GM18511 (cell line): ENCODE results near the gene CTTNBP2NL.
A peak's percentile ranks its signal among the peaks of the same experiment; 100 is the strongest.

Experiments
- ATAC-seq: cut with Tn5 transposase; IDR thresholded peaks from one replicate; pipeline ENCODE4 v1.9.1; 2021; ENCODE audit warnings: mild to moderate bottlenecking, moderate library complexity; ENCODE audit not compliant: unreplicated experiment

The CTTNBP2NL gene

DNA sequence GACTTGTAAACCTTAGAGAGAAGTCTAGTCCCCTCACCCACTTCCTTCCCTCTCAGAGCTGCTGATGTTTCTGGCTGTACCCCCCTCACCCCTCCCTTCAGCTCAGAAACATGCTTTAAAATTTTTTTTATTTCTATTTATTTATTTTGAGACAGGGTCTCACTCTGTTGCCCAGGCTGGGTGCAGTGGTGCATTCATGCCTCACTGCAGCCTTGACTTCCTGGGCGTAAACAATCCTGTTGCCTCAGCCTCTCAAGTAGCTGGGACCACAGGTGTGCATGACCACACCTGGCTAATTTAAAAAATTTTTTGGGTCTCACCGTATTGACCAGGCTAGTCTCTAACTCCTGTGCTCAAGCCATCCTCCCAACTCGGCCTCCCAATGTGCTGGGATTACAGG, 109.9 kb downstream of the CTTNBP2NL start:
- no peak for ATAC-seq

- no peak for ATAC-seq
These were observed 110.3 kb downstream of the CTTNBP2NL start for GRCh38 chr1:112506306-112506705.

- no peak for ATAC-seq
These were observed 110.7 kb downstream of the CTTNBP2NL start for GRCh38 chr1:112506731-112507130.

DNA sequence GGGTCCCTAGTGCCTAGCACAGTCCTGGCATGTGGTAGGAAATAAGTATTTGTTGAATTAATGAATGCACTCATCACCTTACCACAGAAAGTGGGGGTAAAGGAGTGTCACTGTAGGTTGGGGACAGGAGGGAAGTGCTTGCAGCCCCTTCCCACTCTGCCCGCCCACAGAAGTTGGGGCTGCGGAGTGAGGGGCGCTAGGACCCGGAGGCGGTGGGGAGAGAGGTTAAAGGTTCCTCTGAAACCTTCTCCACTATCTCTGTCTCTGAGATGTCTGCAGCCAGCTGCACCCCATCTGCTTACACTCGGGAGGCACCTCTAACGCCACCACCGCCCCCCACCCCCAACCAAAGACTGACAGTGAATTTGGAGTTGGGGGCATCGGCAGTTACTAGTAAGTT, 111.3 kb downstream of the CTTNBP2NL start:
- no peak for ATAC-seq

GRCh38 chr1:112507921-112508277, 111.9 kb downstream of the CTTNBP2NL start:
- ATAC-seq = peak; percentile 22

DNA sequence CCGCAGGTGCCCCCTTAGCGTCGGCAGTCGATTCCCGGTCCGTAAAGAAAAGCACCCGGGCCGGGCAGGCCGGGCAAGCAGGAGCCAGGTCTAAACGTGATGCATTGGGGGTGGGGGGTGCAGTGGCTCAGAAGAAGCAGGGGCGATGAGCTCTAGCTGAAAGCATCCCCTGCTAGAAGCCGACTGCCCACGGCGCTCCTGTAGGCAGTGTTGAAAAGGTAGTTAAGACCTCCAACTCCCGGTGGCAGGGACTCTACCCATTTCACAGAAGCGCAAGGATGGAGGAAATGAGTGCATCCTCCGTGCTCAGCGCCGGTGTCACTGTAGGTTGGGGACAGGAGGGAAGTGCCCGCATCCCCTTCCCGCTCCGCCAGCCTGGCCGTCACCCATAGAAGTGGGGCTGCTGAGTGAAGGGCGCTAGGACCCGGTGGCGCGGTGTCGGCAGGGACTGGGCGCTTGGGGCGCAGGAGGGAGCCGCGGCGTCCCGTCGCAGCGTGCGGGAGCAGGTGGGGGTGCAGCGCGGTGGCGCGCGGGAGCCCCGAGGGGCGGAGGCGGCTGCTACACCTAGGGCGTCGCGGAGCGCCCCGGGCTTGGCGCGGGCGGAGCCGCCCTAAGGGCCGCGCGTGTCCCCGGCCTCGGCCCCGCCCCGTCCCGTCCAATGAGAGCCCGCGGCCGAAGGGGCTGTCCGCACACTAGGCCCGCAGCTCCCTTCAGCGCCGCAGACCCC, 112.4 kb downstream of the CTTNBP2NL start, which contains the start of gene WNT2B:
TSS of gene WNT2B (plus strand) at position 688 of the 727 bp plus-strand sequence. CDS start 298 bp downstream, outside the sequence.
- ATAC-seq = peak; percentile 81

GRCh38 chr1:112509005-112509659, 113.1 kb downstream of the CTTNBP2NL start:
- ATAC-seq = no peak

DNA sequence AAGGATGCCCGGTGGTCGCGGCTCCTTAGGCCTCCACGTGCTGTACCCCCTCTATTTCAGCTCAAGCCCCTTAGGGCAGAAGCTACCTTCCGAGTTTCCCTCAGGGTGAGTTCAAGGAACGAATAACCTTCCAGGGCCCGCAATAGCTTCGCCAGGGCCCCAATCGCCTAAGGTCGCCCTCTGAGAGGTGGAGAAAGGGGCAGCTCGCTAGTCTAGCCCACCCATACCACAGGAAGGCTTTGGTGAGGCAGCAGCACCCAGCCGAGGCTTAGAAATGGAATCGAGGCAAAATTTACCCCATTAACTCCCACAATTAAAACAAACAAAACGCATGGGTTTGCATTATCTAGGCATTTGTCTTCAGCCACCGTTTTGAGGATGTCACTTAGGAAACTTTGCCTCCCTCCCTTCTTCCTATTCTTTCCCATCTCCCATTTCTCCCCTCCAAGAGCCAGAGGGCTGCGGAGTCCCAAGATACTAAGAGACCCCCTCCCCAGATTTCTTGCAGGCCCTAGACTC, 113.7 kb downstream of the CTTNBP2NL start:
- no peak for ATAC-seq

DNA sequence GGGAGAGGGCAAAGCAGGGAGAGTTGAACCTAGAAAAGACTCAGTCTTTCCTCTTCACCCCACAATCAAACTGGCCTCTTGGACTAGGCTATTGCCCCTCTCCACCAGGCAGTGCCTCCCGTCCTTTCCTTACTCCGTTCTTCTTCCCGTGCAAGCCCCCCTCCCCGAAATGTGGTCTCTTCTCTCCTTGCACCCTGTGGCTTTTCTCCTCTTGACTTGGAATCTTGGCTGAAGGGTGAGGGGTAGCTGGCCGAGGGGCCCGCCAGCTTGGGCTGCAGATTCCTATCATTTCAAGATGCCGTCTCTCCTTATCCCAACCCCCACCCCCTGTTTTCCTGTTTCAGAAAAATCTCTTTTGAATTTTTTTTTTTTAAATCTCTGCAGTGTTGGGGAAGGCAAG, 114.3 kb downstream of the CTTNBP2NL start:
- no peak for ATAC-seq
